Upper lobe of right lung (tissue), 1 donor: ENCODE measurements around the gene CHST3. TPM values are rescaled to one million over a fixed set of nuclear protein-coding genes. Genes with fewer than 3 reads are reported as not detected.

Experiments
- ATAC-seq: fragments of 200-7000 bp; cut with Tn5 transposase; one replicate; pipeline ENCODE4 v1.9.1; 2020; ENCODE audit warnings: mild to moderate bottlenecking, moderate library complexity
- DNase-seq: peaks from one replicate; pipeline ENCODE4 v3.0.0-alpha.2; 2020
- H3K27ac ChIP-seq: fragments of 200-600 bp; one replicate; pipeline ENCODE4 v1.8.0; 2022
- H3K27me3 ChIP-seq: fragments of 200-600 bp; one replicate; pipeline ENCODE4 v1.8.0; 2022; ENCODE audit warnings: mild to moderate bottlenecking
- H3K36me3 ChIP-seq: fragments of 200-600 bp; one replicate; pipeline ENCODE4 v1.8.0; 2022
- H3K4me1 ChIP-seq: fragments of 200-600 bp; one replicate; pipeline ENCODE4 v1.8.0; 2022
- H3K4me3 ChIP-seq: fragments of 200-600 bp; one replicate; pipeline ENCODE4 v1.8.0; 2022; ENCODE audit warnings: mild to moderate bottlenecking
- H3K9me3 ChIP-seq: fragments of 200-600 bp; one replicate; pipeline ENCODE4 v1.8.0; 2022
- CTCF ChIP-seq: fragments of 200-600 bp; IDR thresholded peaks from one replicate; pipeline ENCODE4 v1.8.0; 2022; ENCODE audit warnings: antibody characterized with exemption
- intact Hi-C: fragments of 100-400 bp; cut with DNase I; formaldehyde crosslinking; loops from one replicate; pipeline ENCODE4 v1.11.0; 2022
- total RNA-seq: library from RNA; stranded (reverse); fragmentation: NEBNext Ultra II Directional; extraction: Animal tissue kit (Norgen Biotek cat#: 25700); gene quantifications from one replicate; pipeline ENCODE4 v1.2.1, GENCODE V29; 2021
- donor health status: DM: no; HTN: yes; CAD: no; lungs with severe emphysema.

Gene CHST3
- total RNA-seq, 1 donor from 2014 or later = 15.6 TPM

- H3K36me3 ChIP-seq = no peaks in the 10 kb centered on the region
- no peak for DNase-seq
- no peaks in the 10 kb centered on the region for H3K9me3 ChIP-seq
- no peak overlapping the region for H3K4me3 ChIP-seq
- peaks cover 17% of the 10 kb centered on the region for H3K4me1 ChIP-seq
- ATAC-seq = no peak
- TF ChIP-seq CTCF = no peak
- intact Hi-C loops = no loop called here
- no peak overlapping the region for H3K27ac ChIP-seq
- H3K27me3 ChIP-seq = no peaks in the 10 kb centered on the region
These were observed 26.6 kb downstream of the CHST3 start for GRCh38 chr10:71990706-71991269.

- no peaks in the 10 kb centered on the region for H3K27me3 ChIP-seq
- no peak for DNase-seq
- ATAC-seq = no peak
- intact Hi-C loops = no loop called here
- peaks cover 34% of the 10 kb centered on the region for H3K4me1 ChIP-seq
- no peaks in the 10 kb centered on the region for H3K36me3 ChIP-seq
- no peak for TF ChIP-seq CTCF
- H3K9me3 ChIP-seq = no peaks in the 10 kb centered on the region
- H3K4me3 ChIP-seq = no peak overlapping the region
- H3K27ac ChIP-seq = peak overlapping the region; percentile 37
These were observed 31.3 kb downstream of the CHST3 start for GRCh38 chr10:71995449-71995848.

GRCh38 chr10:71995887-71996575, 31.8 kb downstream of the CHST3 start:
- Histone ChIP-seq H3K27ac (no peak overlapping the region), H3K27me3 (no peaks in the 10 kb centered on the region), H3K9me3 (no peaks in the 10 kb centered on the region), H3K4me3 (no peak overlapping the region), H3K36me3 (no peaks in the 10 kb centered on the region), H3K4me1 (peaks cover 37% of the 10 kb centered on the region)
- no peak for TF ChIP-seq CTCF
- ATAC-seq (no peak), DNase-seq (no peak)
- intact Hi-C loops = no loop called here

- intact Hi-C loops = no loop called here
- no peak for DNase-seq
- Histone ChIP-seq H3K9me3 (no peaks in the 10 kb centered on the region), H3K4me1 (peaks cover 37% of the 10 kb centered on the region), H3K36me3 (no peaks in the 10 kb centered on the region), H3K27ac (no peak overlapping the region), H3K27me3 (no peaks in the 10 kb centered on the region), H3K4me3 (no peak overlapping the region)
- no peak for TF ChIP-seq CTCF
- ATAC-seq = no peak
These were observed 32.6 kb downstream of the CHST3 start for GRCh38 chr10:71996592-71997371.

- DNase-seq = no peak
These were observed 34.1 kb downstream of the CHST3 start for GRCh38 chr10:71998119-71998839.

More at GRCh38 chr10:71998119-71998839, 34.1 kb downstream of the CHST3 start:
- Histone ChIP-seq H3K27ac (peak overlapping the region; percentile 77), H3K4me3 (no peak overlapping the region), H3K27me3 (no peaks in the 10 kb centered on the region), H3K9me3 (no peaks in the 10 kb centered on the region), H3K4me1 (peaks cover 37% of the 10 kb centered on the region), H3K36me3 (no peaks in the 10 kb centered on the region)
- intact Hi-C loops = no loop called here
- ATAC-seq = no peak
- no peak for TF ChIP-seq CTCF
